Measurements from ENCODE around the gene MRPL20.
"Not testable (repeated sequence)": the region's sequence is repeated elsewhere in the genome, so short reads cannot be mapped to it uniquely, and the experiment has no call there.

MRPL20 gene

DNA sequence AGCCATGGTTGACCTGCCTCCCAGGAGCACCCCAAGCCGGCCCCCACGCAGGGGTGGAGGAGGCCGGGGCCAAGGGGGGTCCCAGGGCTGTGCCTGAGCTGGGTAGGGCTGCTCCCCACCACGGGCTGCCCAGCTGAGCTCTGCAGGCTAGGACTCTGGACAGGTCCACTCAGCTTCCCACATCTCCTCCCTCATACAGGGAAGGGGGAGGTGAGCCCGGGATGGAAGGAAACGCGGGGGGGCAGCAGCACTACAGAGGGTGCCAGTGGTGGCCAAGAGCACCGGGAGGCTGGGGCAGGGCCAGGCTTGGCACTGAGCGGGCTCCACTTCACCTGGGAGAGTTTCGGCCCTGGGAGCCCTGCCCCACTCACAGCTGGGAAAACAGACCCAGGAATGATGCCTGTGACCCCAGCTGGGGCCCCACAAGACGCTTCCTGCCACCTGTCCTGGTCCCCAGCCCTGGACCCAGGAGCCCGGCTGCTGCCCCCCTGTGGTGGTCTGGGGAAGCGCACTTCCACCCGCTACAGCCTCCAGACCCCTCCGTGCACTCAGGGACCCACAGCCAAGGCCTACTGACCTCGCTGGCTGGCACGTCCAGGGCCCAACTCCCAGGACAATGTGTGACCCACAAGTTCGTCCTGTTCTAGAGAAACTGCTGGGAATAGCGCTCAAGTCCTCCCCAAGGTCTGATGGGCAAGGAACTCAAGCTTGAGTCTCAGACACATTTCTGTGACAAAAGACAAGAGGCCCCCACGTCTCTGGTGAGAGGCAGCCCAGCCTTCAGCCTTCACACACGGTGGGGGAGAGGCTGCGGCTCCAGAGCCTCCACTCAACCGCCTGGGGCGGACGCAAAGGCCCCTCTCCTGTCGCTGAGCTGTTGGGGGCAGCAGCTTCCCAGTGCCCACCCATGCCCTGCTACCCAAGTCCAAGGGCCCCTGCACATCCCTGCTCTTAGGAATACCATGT, 35.1 kb downstream of the MRPL20 start:
- Histone ChIP-seq H3K79me2 (ENCODE audit: control insufficient read depth, low read length) (peaks cover 41% of the 10 kb centered on the region), H3K4me3 (ENCODE audit: low read length) (peak overlapping the region; percentile 41), H4K20me1 (ENCODE audit: control insufficient read depth, insufficient read depth, low read depth, low read length) (peaks cover 6% of the 10 kb centered on the region; the same call in 1 of the 2 replicates), H3F3A (ENCODE audit: control insufficient read depth, insufficient read depth) (peaks cover 10% of the 10 kb centered on the region), H3K9me3 (ENCODE audit: control insufficient read depth, insufficient read depth, low read length) (peaks cover 4% of the 10 kb centered on the region), H3K4me2 (ENCODE audit: low read length) (peak overlapping the region; percentile 66), H3K27ac (ENCODE audit: low read depth, low read length) (no peak overlapping the region), H3K27me3 (ENCODE audit: control insufficient read depth, low read length) (no peaks in the 10 kb centered on the region), H3K9me2 (replicated peaks; ENCODE audit: control insufficient read depth, low read length) (no peaks in the 10 kb centered on the region), H3K36me3 (ENCODE audit: control insufficient read depth, low read length) (peaks cover 46% of the 10 kb centered on the region), H3K4me1 (ENCODE audit: control insufficient read depth, low read length) (peaks cover 35% of the 10 kb centered on the region)
- TF ChIP-seq, protein P1, sequence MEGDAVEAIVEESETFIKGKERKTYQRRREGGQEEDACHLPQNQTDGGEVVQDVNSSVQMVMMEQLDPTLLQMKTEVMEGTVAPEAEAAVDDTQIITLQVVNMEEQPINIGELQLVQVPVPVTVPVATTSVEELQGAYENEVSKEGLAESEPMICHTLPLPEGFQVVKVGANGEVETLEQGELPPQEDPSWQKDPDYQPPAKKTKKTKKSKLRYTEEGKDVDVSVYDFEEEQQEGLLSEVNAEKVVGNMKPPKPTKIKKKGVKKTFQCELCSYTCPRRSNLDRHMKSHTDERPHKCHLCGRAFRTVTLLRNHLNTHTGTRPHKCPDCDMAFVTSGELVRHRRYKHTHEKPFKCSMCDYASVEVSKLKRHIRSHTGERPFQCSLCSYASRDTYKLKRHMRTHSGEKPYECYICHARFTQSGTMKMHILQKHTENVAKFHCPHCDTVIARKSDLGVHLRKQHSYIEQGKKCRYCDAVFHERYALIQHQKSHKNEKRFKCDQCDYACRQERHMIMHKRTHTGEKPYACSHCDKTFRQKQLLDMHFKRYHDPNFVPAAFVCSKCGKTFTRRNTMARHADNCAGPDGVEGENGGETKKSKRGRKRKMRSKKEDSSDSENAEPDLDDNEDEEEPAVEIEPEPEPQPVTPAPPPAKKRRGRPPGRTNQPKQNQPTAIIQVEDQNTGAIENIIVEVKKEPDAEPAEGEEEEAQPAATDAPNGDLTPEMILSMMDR (IDR thresholded peaks at IDR 0.05; ENCODE audit: low read depth, low read length, poor library complexity, severe bottlenecking) = peak; percentile 98
- no peak for TF ChIP-seq EZH2phosphoT487 (IDR thresholded peaks at IDR 0.05; ENCODE audit: borderline replicate concordance, low read length)

DNA sequence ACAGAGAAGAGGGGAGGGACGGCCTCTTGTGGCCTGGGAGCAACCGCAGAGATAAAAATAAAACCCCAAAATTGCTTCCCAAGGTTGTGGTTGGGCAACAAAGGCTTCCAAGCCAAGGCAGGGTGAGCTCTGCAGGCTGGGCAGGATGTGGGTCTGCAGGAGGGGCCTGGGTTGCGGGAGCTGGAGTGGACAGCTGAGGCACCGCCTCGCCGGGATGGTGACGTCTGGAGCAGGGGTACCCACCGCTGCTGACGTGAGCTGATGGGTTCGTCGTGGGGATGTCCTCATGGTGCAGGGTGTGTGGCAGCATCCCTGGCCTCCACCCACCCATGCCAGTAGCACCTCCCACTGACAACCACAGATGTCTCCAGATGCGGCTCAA, 35.7 kb downstream of the MRPL20 start:
- H3K27me3 ChIP-seq (ENCODE audit: control insufficient read depth, low read length) = no peaks in the 10 kb centered on the region
- H3K79me2 ChIP-seq (ENCODE audit: control insufficient read depth, low read length) = peaks cover 41% of the 10 kb centered on the region
- peaks cover 40% of the 10 kb centered on the region for H3K36me3 ChIP-seq (ENCODE audit: control insufficient read depth, low read length)
- H3K9me2 ChIP-seq (replicated peaks; ENCODE audit: control insufficient read depth, low read length) = no peaks in the 10 kb centered on the region
- no peak overlapping the region for H3K27ac ChIP-seq (ENCODE audit: low read depth, low read length)
- H3K9me3 ChIP-seq (ENCODE audit: control insufficient read depth, insufficient read depth, low read length) = peaks cover 11% of the 10 kb centered on the region
- H3K4me1 ChIP-seq (ENCODE audit: control insufficient read depth, low read length) = peaks cover 32% of the 10 kb centered on the region
- peak overlapping the region; percentile 66 for H3K4me2 ChIP-seq (ENCODE audit: low read length)
- H4K20me1 ChIP-seq (ENCODE audit: control insufficient read depth, insufficient read depth, low read depth, low read length) = peaks cover 6% of the 10 kb centered on the region; the same call in 1 of the 2 replicates
- H3K4me3 ChIP-seq (ENCODE audit: low read length) = peak overlapping the region; percentile 41; the same call in 1 of the 2 replicates
- peaks cover 4% of the 10 kb centered on the region; the same call in 1 of the 2 replicates for H3F3A ChIP-seq (ENCODE audit: control insufficient read depth, insufficient read depth)
- no peak for TF ChIP-seq EZH2phosphoT487 (IDR thresholded peaks at IDR 0.05; ENCODE audit: borderline replicate concordance, low read length)
- TF ChIP-seq, protein P1 (IDR thresholded peaks at IDR 0.05; ENCODE audit: low read depth, low read length, poor library complexity, severe bottlenecking) = no peak

DNA sequence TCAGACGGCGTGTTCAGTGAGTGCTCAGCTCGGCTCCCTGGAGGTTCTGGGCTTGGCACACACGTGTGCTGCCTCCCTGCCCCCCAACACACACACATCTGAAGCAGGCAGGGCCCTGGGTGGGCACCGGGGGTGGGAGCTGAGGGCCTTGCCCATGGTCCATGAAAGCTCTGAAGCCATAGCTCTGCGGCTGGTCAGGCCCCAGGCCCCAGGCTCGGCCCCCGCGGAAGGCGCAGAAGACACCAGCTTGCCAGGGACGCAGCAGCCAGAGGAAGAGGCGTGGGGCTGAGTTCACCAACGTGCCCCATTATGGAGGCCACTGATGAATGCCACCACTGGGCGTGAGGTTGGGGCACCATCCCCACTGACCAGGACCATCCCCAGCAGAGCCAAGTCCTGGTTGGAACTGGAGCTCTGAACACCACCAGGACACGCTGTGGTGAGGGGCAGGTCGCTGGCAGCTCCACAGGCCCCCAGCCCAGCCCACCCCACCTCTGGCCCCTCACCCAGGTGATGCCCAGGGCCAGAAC, 36.3 kb downstream of the MRPL20 start:
- Histone ChIP-seq H3K4me2 (ENCODE audit: low read length) (no peak overlapping the region), H3K4me1 (ENCODE audit: control insufficient read depth, low read length) (peaks cover 27% of the 10 kb centered on the region), H3K27me3 (ENCODE audit: control insufficient read depth, low read length) (no peaks in the 10 kb centered on the region), H3K79me2 (ENCODE audit: control insufficient read depth, low read length) (peaks cover 37% of the 10 kb centered on the region), H3K9me3 (ENCODE audit: control insufficient read depth, insufficient read depth, low read length) (peaks cover 16% of the 10 kb centered on the region), H3F3A (ENCODE audit: control insufficient read depth, insufficient read depth) (peaks cover 4% of the 10 kb centered on the region; the same call in 1 of the 2 replicates), H3K36me3 (ENCODE audit: control insufficient read depth, low read length) (peaks cover 37% of the 10 kb centered on the region), H4K20me1 (ENCODE audit: control insufficient read depth, insufficient read depth, low read depth, low read length) (peaks cover 6% of the 10 kb centered on the region; the same call in 1 of the 2 replicates), H3K27ac (ENCODE audit: low read depth, low read length) (no peak overlapping the region), H3K4me3 (ENCODE audit: low read length) (no peak overlapping the region), H3K9me2 (replicated peaks; ENCODE audit: control insufficient read depth, low read length) (no peaks in the 10 kb centered on the region)
- TF ChIP-seq, protein P1 (IDR thresholded peaks at IDR 0.05; ENCODE audit: low read depth, low read length, poor library complexity, severe bottlenecking) = no peak
- TF ChIP-seq EZH2phosphoT487 (IDR thresholded peaks at IDR 0.05; ENCODE audit: borderline replicate concordance, low read length) = no peak

DNA sequence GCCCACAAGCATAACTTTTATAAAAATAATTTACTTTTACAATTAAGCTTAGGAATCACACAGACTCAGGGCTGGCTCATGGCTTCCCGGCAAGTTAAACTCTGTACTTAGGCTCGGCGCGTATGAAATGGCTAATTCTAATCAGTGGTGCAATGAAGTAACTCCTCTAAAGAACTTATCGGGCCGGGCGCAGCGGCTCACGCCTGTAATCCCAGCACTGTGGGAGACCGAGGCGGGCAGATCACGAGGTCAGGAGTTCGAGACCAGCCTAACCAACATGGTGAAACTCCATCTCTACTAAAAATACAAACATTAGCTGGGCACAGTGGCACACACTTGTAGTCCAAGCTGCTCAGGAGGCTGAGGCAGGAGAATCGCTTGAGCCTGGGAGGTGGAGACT, 37.0 kb downstream of the MRPL20 start:
- H3K27me3 ChIP-seq (ENCODE audit: control insufficient read depth, low read length); H3K27ac ChIP-seq (ENCODE audit: low read depth, low read length); H3F3A ChIP-seq (ENCODE audit: control insufficient read depth, insufficient read depth); H3K9me2 ChIP-seq (replicated peaks; ENCODE audit: control insufficient read depth, low read length); H4K20me1 ChIP-seq (ENCODE audit: control insufficient read depth, insufficient read depth, low read depth, low read length); H3K4me2 ChIP-seq (ENCODE audit: low read length); H3K4me3 ChIP-seq (ENCODE audit: low read length): not testable (repeated sequence)
- Histone ChIP-seq H3K9me3 (ENCODE audit: control insufficient read depth, insufficient read depth, low read length) (peaks cover 18% of the 10 kb centered on the region), H3K79me2 (ENCODE audit: control insufficient read depth, low read length) (peaks cover 35% of the 10 kb centered on the region), H3K4me1 (ENCODE audit: control insufficient read depth, low read length) (peaks cover 27% of the 10 kb centered on the region), H3K36me3 (ENCODE audit: control insufficient read depth, low read length) (peaks cover 37% of the 10 kb centered on the region)
